Psoas muscle (tissue), 8 donors: Measurements from ENCODE around the gene SPAG9. TPM values are rescaled to one million over a fixed set of nuclear protein-coding genes. Genes with fewer than 3 reads are reported as not detected.

ENCODE experiments used
- ATAC-seq, 4 donors: fragments of 200-7000 bp; cut with Tn5 transposase; one replicate each; pipeline ENCODE4 v1.9.1; 2020; ENCODE audit warnings: moderate library complexity in 3 of 4, mild to moderate bottlenecking in 2 of 4
- DNase-seq, 2 donors: peaks; one replicate each; pipeline ENCODE4 v3.0.0-alpha.2; 2020
- H3K27ac ChIP-seq: fragments of 200-600 bp; one replicate; pipeline ENCODE4 v1.8.0; 2022
- H3K27me3 ChIP-seq, 3 donors: fragments of 200-600 bp in 1 of 3; one replicate each; pipeline versions ENCODE4 v1.6.1 to v1.8.0; 2013 to 2022; ENCODE audit warnings: low read length in 2 of 3, mild to moderate bottlenecking in 2 of 3, moderate library complexity in 1 of 3; ENCODE audit not compliant: insufficient read depth in 3 of 3
- H3K36me3 ChIP-seq, 2 donors: fragments of 200-600 bp in 1 of 2; one replicate each; pipeline versions ENCODE4 v1.6.1 to v1.8.0; 2013 to 2022; ENCODE audit warnings: low read depth in 1 of 2, mild to moderate bottlenecking in 1 of 2, moderate library complexity in 1 of 2; ENCODE audit not compliant: insufficient read depth in 1 of 2
- H3K4me1 ChIP-seq: fragments of 200-600 bp; one replicate; pipeline ENCODE4 v1.8.0; 2022
- H3K4me3 ChIP-seq: fragments of 200-600 bp; one replicate; pipeline ENCODE4 v1.8.0; 2022; ENCODE audit warnings: mild to moderate bottlenecking
- H3K9me3 ChIP-seq: fragments of 200-600 bp; one replicate; pipeline ENCODE4 v1.8.0; 2022
- CTCF ChIP-seq: fragments of 200-600 bp; IDR thresholded peaks from one replicate; pipeline ENCODE4 v1.8.0; 2022; ENCODE audit warnings: antibody characterized with exemption
- WGBS, 3 donors: extraction: QIAGEN DNeasy Blood & Tissue Kit; methylation state at CpG; one replicate each; pipeline versions ENCODE4 v1.1.6 to v1.1.7; 2013; 5-methylcytosine and 5-hydroxymethylcytosine counted together
- intact Hi-C, 2 donors: fragments of 100-400 bp; cut with DNase I; formaldehyde crosslinking; loops; one replicate each; pipeline versions ENCODE4 v1.11.0 to v1.14.2; 2022
- polyA plus RNA-seq, 3 donors: library from polyadenylated mRNA; stranded (reverse); fragments of 200-250 nt; gene quantifications; one replicate each; pipeline ENCODE4 v1.2.3, GENCODE V29; 2013
- total RNA-seq, 4 donors: library from RNA; stranded (reverse); fragmentation: NEBNext Ultra II Directional in 2 of 4; extraction: Animal tissue kit (Norgen Biotek cat#: 25700) in 2 of 4; gene quantifications; one replicate each; pipeline versions ENCODE4 v1.2.1 to v1.2.4, GENCODE V29; 2021 to 2023
- donor health status: healthy with polysubstance abuse.
- donor health status: DM: no; HTN: no; CAD: no; lungs with moderate emphysema.
- donor health status: Bipolar disorder and iron deficiency.
- donor health status: healthy.
- donor health status: DM: yes; HTN: yes; CAD: no.
- donor health status: DM: no; HTN: no; CAD: no.
- donor health status: DM: no; HTN: no; CAD: no.
- donor health status: DM: yes; HTN: yes; CAD: no.

SPAG9 gene
- total and polyA plus RNA-seq, 7 donors = 34.8 to 133 (median 92.1) TPM

GRCh38 chr17:50931144-50931908 lies 189.3 kb downstream of the SPAG9 start:
- no peak for TF ChIP-seq CTCF
- H3K9me3 ChIP-seq = no peaks in the 10 kb centered on the region
- peak overlapping the region; percentile 99 for H3K27ac ChIP-seq
- no peaks in the 10 kb centered on the region for H3K27me3 ChIP-seq
- peak; percentile 82 to 85 (median 83) for ATAC-seq
- 0% methylated on average over 54 to 62 of the region's 62 CpGs for WGBS, 3 donors
- intact Hi-C loops = loop anchor here (1.0 to 2.0 kb wide), 2 partner anchors 64 to 65 kb away; partner anchors contain the start of gene TOB1 (in 1 of the 2)
- H3K36me3 ChIP-seq = no peaks in the 10 kb centered on the region
- H3K4me3 ChIP-seq = peak overlapping the region; percentile 64
- DNase-seq = peak; percentile 88 to 94
- H3K4me1 ChIP-seq = peaks cover 48% of the 10 kb centered on the region

- Histone ChIP-seq H3K27ac (no peak overlapping the region), H3K4me3 (no peak overlapping the region), H3K9me3 (no peaks in the 10 kb centered on the region), H3K27me3 (no peaks in the 10 kb centered on the region), H3K4me1 (peaks cover 41% of the 10 kb centered on the region), H3K36me3 (no peaks in the 10 kb centered on the region)
- DNase-seq (no peak), ATAC-seq (no peak)
- intact Hi-C loops = loop anchor here in 1 of 2 donors (5.0 kb wide), 1 partner anchor 51 kb away; no protein-coding TSS in a partner anchor
- no peak for TF ChIP-seq CTCF
- 75 to 87% (median 83%) methylated on average over 4 of the region's 4 CpGs for WGBS, 3 donors
Measured at GRCh38 chr17:50928646-50929045, 192.0 kb downstream of the SPAG9 start.

- DNase-seq (peak in 1 of 2 donors; percentile 39), ATAC-seq (no peak)
- TF ChIP-seq CTCF = no peak
- Histone ChIP-seq H3K4me3 (no peak overlapping the region), H3K27me3 (no peaks in the 10 kb centered on the region), H3K36me3 (no peaks in the 10 kb centered on the region), H3K27ac (peak overlapping the region; percentile 4), H3K9me3 (no peaks in the 10 kb centered on the region), H3K4me1 (peaks cover 33% of the 10 kb centered on the region)
- intact Hi-C loops = loop anchor here in 1 of 2 donors (5.0 kb wide), 1 partner anchor 50 kb away; no protein-coding TSS in a partner anchor
- WGBS, 3 donors = 68 to 86% (median 85%) methylated on average over 4 of the region's 4 CpGs
Measured at GRCh38 chr17:50927287-50927686, 193.4 kb downstream of the SPAG9 start.

DNA sequence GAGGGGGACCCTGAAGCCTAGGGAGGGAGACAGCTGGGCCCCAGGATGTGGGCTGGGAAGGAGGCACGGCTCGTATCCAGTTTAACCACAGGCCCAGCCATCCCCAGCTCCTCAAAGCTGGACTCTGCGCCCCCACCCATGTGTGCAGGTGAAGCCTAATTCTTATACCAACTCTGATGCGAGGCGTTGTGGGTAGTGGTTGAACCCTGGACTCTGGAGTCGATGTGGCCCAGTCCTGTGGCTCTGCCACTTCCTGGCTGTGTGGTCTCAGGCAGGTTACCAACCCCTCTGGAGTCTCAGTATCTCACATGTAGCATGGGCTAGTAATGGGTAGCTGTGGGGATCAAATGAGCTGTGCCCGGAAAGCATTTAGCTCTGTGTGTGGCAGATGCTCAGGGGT lies 194.1 kb downstream of the SPAG9 start:
- peak in 1 of 2 donors; percentile 21 for DNase-seq
- 95 to 99% (median 98%) methylated on average over 7 of the region's 7 CpGs for WGBS, 3 donors
- no peak for ATAC-seq
- intact Hi-C loops = loop anchor here in 1 of 2 donors (5.0 kb wide), 1 partner anchor 49 kb away; no protein-coding TSS in a partner anchor
- Histone ChIP-seq H3K4me3 (no peak overlapping the region), H3K4me1 (peaks cover 31% of the 10 kb centered on the region), H3K27me3 (no peaks in the 10 kb centered on the region), H3K27ac (peak overlapping the region; percentile 4), H3K9me3 (no peaks in the 10 kb centered on the region), H3K36me3 (no peaks in the 10 kb centered on the region)
- TF ChIP-seq CTCF = no peak
